HG03565 (cell line): ENCODE data around the gene BAK1.
"Not testable (repeated sequence)": the region's sequence is repeated elsewhere in the genome, so short reads cannot be mapped to it uniquely, and the experiment has no call there.

ENCODE experiments used
- ATAC-seq: cut with Tn5 transposase; IDR thresholded peaks from one replicate; pipeline ENCODE4 v1.9.1; 2021; ENCODE audit warnings: mild to moderate bottlenecking, moderate library complexity; ENCODE audit not compliant: unreplicated experiment

The BAK1 gene

GRCh38 chr6:33609019-33609418 is 28.9 kb upstream of the BAK1 start:
- no peak for ATAC-seq

GRCh38 chr6:33607784-33608161 is 27.7 kb upstream of the BAK1 start:
- no peak for ATAC-seq

DNA sequence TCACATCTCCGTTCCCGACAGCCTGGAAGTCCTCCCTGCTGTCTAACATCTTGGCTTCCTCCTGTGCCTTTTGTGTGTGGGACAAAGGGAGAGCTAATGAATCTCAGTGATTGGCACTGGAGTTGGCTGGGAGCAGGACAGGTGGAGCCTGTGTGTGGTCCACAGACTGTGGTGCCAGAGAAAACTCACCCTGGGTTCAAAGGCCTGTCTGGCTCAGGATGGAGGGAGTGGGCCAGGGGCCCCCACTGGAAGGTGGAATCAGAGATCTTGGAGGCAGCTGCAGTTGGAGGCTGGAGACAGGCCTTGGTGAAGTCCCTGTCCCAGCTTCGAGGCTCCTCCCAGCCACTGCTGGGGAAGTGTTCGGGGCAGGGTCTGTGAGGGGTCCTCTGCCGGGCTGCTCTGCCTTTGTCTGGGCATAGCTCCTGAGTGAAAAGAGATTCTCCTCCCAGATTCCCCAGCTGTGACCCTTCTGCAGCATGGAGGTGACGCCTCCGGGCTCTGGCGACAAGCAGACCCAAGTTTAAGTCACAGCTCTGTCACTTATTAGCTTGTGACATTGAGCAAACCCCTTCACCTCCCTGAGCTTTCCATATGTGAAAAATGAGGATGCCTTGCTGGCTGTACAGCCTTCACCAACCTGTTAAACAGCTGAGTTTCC is 27.2 kb upstream of the BAK1 start:
- no peak for ATAC-seq

DNA sequence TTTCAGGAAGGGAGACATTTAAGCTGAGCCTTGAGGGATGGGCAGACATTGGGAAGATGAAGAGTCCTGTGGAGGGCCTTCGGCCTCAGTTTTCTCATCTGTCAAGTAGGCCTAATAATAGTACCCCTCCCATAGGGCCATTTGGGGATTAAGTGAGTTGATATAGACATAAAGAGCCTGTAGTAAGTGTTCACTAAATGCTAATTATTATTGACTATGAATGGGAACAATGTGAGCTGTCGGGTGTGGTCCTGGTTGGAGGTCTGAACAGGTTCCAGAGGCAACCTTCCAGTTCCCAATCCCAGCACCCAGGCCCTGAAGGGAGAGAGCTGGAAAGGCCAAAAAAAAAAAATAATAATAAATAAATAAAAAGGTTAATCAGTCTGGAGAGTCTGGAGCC is 26.6 kb upstream of the BAK1 start:
- ATAC-seq = no peak

DNA sequence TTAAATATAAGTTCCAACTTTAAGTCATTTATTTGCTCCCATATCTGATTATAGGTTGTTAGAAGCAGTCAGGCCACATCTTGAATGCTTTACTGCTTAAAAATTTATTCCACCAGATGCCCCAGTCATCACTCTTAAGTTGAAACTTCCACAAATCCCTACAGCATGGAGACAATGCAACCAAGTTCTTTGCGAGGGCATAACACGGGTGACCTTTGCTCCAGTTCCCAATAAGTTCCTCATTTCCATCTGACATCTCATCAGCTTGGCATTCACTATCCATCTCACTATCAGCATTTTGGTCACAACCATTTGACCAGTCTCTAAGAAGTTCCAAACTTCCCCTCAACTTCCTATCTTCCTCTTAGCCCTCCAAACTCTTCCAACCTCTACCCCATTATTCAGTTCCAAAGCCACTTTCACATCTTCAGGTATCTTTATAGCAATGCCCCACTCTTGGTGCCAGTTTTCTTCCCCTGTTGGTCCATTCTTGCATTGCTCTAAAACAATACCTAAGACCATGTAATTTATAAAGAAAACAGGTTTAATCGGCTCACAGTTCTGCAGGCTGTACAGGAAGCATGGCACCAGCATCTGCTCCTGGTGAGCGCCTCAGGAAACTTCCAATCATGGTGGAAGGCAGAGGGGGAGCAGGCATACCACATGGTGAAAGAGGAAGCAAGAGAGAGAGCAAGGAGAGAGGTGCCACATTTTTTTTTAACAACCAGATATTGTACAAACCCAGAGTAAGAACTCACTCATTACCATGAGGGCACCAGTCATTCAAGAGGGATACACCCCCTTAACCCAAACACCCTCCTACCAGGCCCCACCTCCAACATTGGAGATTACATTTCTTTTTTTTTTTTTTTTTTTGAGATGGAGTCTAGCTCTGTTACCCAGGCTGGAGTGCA is 25.1 kb upstream of the BAK1 start:
- ATAC-seq = no peak

DNA sequence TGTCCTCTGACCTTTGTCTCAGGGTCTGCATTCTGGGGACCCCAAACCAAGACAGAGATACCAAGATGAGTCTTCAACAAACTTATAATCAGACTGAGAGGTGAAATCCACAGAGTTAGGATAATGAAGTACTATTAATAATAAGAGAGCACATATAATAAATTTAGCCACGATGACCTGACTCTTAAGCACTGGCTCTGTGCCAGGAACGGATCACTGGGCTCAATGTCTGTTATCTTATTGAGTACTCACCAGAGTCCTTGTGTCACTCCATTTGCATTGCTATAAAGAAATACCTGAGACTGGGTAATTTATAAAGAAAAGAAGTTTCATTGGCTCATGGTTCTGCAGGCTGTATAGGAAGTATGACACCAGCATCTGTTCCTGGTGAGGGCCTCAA is 22.1 kb upstream of the BAK1 start:
- no peak for ATAC-seq

DNA sequence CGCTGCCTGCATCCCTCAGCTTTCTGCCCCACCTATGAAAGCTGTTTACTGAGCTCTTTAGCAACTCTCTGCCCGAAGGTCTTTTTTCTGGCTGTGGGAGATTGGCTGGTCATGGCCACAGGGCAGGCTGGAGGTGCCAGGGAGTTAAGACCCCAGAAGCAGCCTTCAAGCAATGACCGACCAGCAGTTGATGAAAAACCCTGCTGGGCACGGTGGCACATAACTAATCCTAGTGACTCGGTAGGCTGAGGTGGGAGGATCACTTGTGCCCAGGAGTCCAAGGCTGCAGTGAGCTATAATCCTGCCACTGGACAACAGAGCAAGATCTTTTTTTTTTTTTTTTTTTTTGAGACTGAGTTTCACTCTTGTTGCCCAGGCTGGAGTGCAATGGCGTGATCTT is 20.7 kb upstream of the BAK1 start:
- ATAC-seq = no peak

GRCh38 chr6:33599413-33599938 is 19.4 kb upstream of the BAK1 start:
- ATAC-seq = no peak

GRCh38 chr6:33597551-33598322 is 17.7 kb upstream of the BAK1 start:
- ATAC-seq = no peak

- ATAC-seq = not testable (repeated sequence)
These were observed 16.8 kb upstream of the BAK1 start for GRCh38 chr6:33596894-33597293.

GRCh38 chr6:33595001-33595846 is 15.1 kb upstream of the BAK1 start:
- ATAC-seq = no peak

GRCh38 chr6:33593414-33593727 is 13.3 kb upstream of the BAK1 start:
- ATAC-seq = no peak

- peak; percentile 42 for ATAC-seq
These were observed 12.7 kb upstream of the BAK1 start for GRCh38 chr6:33592595-33593413.

GRCh38 chr6:33592280-33592594 is 12.2 kb upstream of the BAK1 start:
- ATAC-seq = no peak

DNA sequence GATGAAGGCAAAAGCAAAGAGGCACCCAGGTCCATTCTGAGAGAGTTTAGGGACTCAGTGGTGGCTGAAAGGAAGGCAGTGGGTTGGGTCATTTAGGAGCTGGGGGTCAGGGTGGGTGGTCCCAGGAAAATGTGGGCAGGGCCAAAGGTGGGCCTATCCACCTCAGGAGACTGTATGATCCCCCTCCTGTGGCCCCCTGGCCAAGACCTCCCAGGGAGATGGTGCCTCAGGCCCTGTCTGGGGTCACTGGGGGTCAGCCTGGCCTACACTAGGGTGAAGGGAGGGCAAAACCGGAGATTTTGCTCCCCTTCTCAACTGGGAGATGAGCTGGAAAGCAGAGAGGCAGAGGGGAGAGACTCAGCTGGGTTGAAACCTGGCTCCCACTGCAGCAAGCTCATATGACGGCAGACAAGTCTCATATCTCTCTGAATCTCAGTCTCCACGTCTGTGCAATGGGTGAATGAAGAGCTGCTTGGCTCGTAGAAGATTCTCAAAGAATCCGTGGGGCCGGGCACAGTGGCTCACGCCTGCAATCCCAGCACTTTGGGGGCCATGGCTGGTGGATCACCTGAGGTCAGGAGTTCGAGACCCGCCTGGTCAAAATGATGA is 11.5 kb upstream of the BAK1 start:
- no peak for ATAC-seq

GRCh38 chr6:33590531-33591198 is 10.6 kb upstream of the BAK1 start:
- no peak for ATAC-seq

DNA sequence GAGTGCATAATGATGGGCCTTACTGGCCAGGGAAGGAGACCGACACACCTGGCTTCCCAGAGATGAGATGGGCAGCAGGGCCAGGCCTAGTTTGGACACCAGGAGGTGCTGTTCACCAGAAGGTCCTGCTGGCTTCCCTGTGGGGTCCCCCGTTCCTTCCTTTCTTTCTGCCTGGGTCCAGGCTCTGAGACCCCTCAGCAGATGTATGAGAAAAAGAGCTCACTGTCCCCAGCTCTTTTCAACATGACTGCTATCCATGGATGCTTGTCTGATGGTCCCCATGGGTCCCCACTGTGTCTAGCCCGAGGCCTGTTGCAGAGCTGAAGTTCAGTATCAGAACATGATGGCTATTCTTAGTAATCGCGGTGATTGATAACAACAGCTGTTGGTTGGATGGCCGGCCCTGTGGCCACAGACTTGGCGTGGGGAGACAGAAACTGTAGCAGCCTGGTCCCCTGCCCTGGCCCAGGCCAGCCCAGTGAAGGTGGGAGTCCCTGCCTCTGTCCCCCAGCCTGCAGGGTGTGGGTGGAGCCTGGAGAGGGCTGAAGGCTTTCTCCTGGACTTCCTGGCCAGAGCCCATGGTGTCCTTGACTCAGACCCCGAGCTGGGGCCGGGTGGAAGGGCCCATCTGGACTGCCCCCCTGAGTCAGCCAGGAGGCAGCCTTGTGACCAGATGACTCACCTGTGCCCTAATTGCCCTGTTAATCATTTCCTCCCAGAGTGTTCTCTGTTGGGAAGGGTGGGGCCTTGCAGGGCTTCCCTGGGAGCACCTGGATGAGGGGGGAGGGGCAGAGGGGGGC is 9.9 kb upstream of the BAK1 start:
- ATAC-seq = no peak

DNA sequence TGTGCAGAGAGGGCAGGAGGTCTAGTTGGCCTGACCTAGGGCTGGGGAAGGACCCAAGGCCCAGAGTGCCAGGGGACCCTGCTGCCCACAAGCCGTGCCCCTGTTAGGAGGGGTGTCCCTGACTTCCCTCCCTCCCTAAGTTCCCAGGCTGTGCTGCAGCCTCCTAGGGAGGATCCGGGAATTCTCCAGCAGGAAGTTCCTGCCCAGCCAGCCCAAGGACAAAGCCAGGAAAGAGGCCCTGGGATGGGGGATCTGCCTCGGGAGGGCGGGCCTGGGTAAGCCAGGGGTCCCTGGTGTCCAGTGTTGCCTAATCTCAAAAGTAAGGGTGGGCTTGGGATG is 9.3 kb upstream of the BAK1 start:
- no peak for ATAC-seq
